ENCODE measurements around the gene MZF1. TPM values are rescaled to one million over a fixed set of nuclear protein-coding genes. Genes with fewer than 3 reads are reported as not detected.

MZF1 gene
- total and polyA plus RNA-seq, 9 of the 15 experiments (the other 6 are each of a cell fraction or from before 2014, with no cell fraction given), result 0.31 to 29.3 (median 11.5) TPM

DNA sequence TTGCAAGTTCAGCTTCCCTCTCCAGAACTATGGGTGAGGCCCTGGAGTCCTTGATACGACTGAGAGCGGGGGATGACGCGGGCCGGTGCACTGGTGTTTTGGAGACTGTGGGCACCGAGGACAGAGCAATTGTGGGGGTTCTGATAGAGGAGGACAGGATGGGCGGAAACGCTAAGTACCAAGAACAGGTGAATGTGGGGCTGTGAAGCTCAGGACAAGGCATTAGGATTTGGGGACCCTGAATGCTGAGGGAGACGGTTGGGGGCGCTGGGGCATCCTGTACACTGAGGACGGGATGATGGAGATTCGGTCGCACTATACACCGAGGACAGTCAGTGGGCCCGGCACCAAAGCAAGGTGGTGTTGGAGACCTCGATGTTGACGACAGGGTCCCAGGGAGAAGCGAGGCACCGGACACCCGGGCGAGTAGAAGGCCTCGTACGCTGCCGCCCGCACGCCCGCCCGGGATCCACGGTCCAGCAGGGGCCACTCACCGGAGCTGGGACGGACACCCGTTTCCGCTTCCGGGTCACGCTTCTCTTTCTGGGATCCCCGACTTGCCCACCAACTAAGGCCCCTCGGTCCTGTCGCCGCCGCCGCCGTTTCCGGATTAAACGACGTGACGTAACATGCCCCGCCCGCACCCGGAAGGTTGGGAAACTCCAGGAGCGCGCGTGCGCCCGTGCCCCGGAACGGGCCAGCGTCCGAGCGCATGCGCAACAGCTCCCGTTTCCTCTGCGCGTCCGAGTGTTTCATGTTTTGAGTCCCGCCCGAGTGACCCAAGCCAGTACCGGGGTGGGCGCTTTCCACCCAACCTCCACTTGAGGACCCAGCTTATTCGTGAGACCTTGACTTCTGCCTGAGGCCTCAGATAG lies 18.4 kb downstream of the MZF1 start, which contains the start of gene CHMP2A (continued):
- peak; percentile 85 for TF ChIP-seq RBFOX2 (IDR thresholded peaks at IDR 0.05; ENCODE audit: low read depth, low read length)
- TF ChIP-seq, protein P1, sequence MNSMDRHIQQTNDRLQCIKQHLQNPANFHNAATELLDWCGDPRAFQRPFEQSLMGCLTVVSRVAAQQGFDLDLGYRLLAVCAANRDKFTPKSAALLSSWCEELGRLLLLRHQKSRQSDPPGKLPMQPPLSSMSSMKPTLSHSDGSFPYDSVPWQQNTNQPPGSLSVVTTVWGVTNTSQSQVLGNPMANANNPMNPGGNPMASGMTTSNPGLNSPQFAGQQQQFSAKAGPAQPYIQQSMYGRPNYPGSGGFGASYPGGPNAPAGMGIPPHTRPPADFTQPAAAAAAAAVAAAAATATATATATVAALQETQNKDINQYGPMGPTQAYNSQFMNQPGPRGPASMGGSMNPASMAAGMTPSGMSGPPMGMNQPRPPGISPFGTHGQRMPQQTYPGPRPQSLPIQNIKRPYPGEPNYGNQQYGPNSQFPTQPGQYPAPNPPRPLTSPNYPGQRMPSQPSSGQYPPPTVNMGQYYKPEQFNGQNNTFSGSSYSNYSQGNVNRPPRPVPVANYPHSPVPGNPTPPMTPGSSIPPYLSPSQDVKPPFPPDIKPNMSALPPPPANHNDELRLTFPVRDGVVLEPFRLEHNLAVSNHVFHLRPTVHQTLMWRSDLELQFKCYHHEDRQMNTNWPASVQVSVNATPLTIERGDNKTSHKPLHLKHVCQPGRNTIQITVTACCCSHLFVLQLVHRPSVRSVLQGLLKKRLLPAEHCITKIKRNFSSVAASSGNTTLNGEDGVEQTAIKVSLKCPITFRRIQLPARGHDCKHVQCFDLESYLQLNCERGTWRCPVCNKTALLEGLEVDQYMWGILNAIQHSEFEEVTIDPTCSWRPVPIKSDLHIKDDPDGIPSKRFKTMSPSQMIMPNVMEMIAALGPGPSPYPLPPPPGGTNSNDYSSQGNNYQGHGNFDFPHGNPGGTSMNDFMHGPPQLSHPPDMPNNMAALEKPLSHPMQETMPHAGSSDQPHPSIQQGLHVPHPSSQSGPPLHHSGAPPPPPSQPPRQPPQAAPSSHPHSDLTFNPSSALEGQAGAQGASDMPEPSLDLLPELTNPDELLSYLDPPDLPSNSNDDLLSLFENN (IDR thresholded peaks at IDR 0.05; ENCODE audit: low read depth in 2 of 2, low read length in 2 of 2), result peak in 1 of 2 experiments; percentile 65; a peak in 1 of 4 replicates
- TF ChIP-seq, protein P2, sequence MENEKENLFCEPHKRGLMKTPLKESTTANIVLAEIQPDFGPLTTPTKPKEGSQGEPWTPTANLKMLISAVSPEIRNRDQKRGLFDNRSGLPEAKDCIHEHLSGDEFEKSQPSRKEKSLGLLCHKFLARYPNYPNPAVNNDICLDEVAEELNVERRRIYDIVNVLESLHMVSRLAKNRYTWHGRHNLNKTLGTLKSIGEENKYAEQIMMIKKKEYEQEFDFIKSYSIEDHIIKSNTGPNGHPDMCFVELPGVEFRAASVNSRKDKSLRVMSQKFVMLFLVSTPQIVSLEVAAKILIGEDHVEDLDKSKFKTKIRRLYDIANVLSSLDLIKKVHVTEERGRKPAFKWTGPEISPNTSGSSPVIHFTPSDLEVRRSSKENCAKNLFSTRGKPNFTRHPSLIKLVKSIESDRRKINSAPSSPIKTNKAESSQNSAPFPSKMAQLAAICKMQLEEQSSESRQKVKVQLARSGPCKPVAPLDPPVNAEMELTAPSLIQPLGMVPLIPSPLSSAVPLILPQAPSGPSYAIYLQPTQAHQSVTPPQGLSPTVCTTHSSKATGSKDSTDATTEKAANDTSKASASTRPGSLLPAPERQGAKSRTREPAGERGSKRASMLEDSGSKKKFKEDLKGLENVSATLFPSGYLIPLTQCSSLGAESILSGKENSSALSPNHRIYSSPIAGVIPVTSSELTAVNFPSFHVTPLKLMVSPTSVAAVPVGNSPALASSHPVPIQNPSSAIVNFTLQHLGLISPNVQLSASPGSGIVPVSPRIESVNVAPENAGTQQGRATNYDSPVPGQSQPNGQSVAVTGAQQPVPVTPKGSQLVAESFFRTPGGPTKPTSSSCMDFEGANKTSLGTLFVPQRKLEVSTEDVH (IDR thresholded peaks at IDR 0.05; ENCODE audit: low read depth, partially characterized antibody), result peak; percentile 93
- TF ChIP-seq HMGN3 (IDR thresholded peaks at IDR 0.05; ENCODE audit: borderline replicate concordance, extremely low read depth, insufficient read length, low read depth, low read length), result peak; percentile 98
- TF ChIP-seq, protein P3, sequence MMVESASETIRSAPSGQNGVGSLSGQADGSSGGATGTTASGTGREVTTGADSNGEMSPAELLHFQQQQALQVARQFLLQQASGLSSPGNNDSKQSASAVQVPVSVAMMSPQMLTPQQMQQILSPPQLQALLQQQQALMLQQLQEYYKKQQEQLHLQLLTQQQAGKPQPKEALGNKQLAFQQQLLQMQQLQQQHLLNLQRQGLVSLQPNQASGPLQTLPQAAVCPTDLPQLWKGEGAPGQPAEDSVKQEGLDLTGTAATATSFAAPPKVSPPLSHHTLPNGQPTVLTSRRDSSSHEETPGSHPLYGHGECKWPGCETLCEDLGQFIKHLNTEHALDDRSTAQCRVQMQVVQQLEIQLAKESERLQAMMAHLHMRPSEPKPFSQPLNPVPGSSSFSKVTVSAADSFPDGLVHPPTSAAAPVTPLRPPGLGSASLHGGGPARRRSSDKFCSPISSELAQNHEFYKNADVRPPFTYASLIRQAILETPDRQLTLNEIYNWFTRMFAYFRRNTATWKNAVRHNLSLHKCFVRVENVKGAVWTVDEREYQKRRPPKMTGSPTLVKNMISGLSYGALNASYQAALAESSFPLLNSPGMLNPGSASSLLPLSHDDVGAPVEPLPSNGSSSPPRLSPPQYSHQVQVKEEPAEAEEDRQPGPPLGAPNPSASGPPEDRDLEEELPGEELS (CRISPR knock-in tag; IDR thresholded peaks at IDR 0.05; ENCODE audit: borderline replicate concordance), result peak; percentile 79
- peak; percentile 95 for TF ChIP-seq CAMTA2 (CRISPR knock-in tag; conservative IDR thresholded peaks at IDR 0.05)
- TF ChIP-seq SRSF9 (IDR thresholded peaks at IDR 0.05; ENCODE audit: borderline replicate concordance, low read depth, low read length), result no peak
- TF ChIP-seq, protein P4, sequence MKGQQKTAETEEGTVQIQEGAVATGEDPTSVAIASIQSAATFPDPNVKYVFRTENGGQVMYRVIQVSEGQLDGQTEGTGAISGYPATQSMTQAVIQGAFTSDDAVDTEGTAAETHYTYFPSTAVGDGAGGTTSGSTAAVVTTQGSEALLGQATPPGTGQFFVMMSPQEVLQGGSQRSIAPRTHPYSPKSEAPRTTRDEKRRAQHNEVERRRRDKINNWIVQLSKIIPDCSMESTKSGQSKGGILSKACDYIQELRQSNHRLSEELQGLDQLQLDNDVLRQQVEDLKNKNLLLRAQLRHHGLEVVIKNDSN (CRISPR knock-in tag; IDR thresholded peaks at IDR 0.05), result peak; percentile 30; the same call in 1 of the 2 replicates
- TF ChIP-seq ERF (CRISPR knock-in tag; IDR thresholded peaks at IDR 0.05), result peak; percentile 90
- TF ChIP-seq U2AF2 (optimal IDR thresholded peaks at IDR 0.05; ENCODE audit: low read depth, low read length), result no peak
- peak; percentile 82; the same call in 1 of the 2 replicates for TF ChIP-seq RUNX1 (IDR thresholded peaks at IDR 0.05; ENCODE audit: low read depth)
- TF ChIP-seq ZC3H11A (IDR thresholded peaks at IDR 0.05; ENCODE audit: low read depth, low read length), result peak; percentile 27; the same call in 1 of the 2 replicates
- TF ChIP-seq CREB5 (CRISPR knock-in tag; IDR thresholded peaks at IDR 0.05), result no peak
- TF ChIP-seq NFXL1 (CRISPR knock-in tag; IDR thresholded peaks at IDR 0.05), result no peak

Measured in K562 (cell line).